DMS79 treated with DMSO at 0.1 percent for 48 hours (cell line): ENCODE results near the gene KRT26.

Experiments used
- DNase-seq: peaks from one replicate; lab custom pipeline; 2025; lab: John Stamatoyannopoulos, UW

Gene KRT26

GRCh38 chr17:40727447-40728231 lies 44.4 kb downstream of the KRT26 start:
- no peak for DNase-seq

- DNase-seq: no peak
Observed at GRCh38 chr17:40726919-40727318, 45.1 kb downstream of the KRT26 start.

DNA sequence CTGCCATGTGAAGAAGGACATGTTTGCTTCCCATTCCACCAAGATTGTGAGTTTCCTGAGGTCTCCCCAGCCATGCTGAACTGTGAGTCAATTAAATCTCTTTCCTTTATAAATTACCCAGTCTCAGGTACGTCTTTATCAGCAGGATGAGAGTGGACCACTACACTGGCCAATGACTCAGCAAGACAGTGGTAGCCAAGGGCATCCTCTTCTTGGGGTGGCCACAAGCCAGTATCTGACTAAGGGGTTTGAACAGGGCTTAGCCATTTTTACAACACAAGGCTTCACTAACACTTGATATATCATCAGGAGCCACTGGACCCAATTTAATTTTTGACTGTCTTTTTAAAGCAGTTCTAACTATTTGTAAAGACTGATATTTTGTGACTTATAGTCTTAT lies 47.3 kb downstream of the KRT26 start:
- no peak for DNase-seq

- DNase-seq: no peak
Observed at GRCh38 chr17:40722241-40722640, 49.8 kb downstream of the KRT26 start.

DNA sequence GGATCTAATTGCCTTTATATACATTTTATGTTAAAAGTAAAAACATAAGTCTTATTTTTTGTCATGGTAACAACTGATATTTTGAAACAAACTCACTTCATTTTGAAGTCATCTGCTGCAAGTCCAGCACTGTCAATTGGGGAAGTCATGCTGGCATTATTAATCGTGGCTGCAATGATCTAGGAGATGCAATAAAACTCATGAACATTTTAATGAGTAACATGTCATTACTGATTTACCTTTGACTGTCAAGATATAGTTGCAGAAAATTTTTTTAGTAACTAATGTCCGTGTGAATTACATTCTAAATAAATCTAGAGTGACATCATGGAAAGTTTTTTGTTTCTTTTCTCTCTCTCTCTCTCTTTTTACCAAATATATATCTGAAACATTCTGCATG lies 51.1 kb downstream of the KRT26 start:
- DNase-seq: no peak

DNA sequence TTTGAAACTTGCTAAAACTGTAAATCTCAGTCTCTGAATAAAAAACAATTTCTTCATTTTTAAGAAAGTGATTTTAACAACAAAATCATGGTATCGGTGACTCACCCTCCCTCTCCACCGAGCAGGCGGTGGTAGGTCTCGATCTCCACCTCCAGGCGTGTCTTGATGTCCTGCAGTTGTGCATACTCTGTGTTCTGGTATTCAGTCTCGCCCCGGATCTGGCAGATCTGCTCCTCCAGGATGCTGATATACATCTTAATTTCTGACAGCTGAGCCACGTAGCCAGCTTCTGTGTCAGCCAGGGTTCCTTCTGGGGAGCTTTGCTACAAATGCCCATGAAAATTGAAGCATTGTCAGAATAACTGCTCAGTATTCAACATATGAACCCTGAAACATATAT lies 53.1 kb downstream of the KRT26 start:
- DNase-seq: no peak

DNA sequence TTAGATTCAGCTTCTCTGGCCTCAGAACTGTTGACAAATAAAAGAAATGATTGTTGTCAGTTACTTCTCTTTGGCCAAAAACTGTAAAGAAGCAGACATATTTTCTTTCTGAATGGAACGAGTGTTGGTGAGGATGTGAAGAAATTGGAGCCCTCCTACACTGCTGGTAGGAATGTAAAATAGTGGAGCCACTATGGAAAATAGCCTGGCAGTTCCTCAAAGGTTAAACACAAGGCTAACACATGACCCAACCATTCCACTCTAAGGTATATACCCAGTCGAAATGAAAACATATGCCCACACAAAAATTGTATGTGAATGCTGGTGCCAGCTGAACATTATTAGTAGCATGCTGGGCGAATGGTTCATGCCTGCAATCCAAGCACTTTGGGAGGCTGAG lies 54.2 kb downstream of the KRT26 start:
- no peak for DNase-seq
